A549 (cell line): ENCODE data around the gene ITPKC.

ENCODE experiments used
- FOSB ChIP-seq: fragments of 250-450 bp; sonication (Bioruptor Pico); IDR thresholded peaks from 2 replicates; pipeline ENCODE4 v1.5.0; 2020; ENCODE audit warnings: mild to moderate bottlenecking, moderate library complexity
- HOXB13 ChIP-seq: fragments of 250-450 bp; sonication (Bioruptor Pico); IDR thresholded peaks from 2 replicates; pipeline ENCODE4 v1.5.0; 2020; ENCODE audit warnings: low read depth, mild to moderate bottlenecking, moderate library complexity
- MAFK ChIP-seq: fragments of 450-650 bp; IDR thresholded peaks from 2 replicates; pipeline ENCODE4 v1.6.1; 2014; ENCODE audit not compliant: partially characterized antibody
- POLR2A ChIP-seq: IDR thresholded peaks from 2 replicates; pipeline ENCODE4 v1.6.1; 2012; ENCODE audit warnings: mild to moderate bottlenecking, low read length
- TF ChIP-seq, protein P1 (sequence below): fragments of >200 bp; sonication (Bioruptor Twin); formaldehyde crosslinking; IDR thresholded peaks from 3 replicates; pipeline ENCODE4 v1.5.1; 2016

DNA sequence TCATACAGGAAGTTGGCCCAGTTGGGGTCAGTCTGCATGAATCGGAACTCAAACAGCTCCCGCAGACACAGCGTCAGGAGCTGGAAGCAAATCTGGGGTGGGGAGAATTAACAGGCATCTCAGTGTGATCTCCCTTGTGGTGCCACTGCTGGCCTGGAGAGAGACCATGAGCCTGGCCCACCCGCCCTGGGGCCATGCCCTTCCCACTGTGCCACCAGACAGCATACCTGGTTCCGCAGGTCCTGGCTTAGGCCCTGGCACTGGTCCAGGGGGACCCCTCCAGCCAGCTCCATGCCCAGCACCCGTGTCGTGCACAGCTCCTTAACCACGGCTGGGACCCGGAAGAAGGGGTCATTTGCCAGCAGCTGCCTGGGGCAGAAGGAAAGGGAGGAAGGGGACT lies 16.8 kb upstream of the ITPKC start:
- TF ChIP-seq HOXB13, result no peak
- TF ChIP-seq, protein P1, sequence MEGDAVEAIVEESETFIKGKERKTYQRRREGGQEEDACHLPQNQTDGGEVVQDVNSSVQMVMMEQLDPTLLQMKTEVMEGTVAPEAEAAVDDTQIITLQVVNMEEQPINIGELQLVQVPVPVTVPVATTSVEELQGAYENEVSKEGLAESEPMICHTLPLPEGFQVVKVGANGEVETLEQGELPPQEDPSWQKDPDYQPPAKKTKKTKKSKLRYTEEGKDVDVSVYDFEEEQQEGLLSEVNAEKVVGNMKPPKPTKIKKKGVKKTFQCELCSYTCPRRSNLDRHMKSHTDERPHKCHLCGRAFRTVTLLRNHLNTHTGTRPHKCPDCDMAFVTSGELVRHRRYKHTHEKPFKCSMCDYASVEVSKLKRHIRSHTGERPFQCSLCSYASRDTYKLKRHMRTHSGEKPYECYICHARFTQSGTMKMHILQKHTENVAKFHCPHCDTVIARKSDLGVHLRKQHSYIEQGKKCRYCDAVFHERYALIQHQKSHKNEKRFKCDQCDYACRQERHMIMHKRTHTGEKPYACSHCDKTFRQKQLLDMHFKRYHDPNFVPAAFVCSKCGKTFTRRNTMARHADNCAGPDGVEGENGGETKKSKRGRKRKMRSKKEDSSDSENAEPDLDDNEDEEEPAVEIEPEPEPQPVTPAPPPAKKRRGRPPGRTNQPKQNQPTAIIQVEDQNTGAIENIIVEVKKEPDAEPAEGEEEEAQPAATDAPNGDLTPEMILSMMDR, result no peak
- no peak for TF ChIP-seq POLR2A
- TF ChIP-seq MAFK, result no peak
- no peak for TF ChIP-seq FOSB (CRISPR knock-in tag)
